ENCODE data around the gene TNRC18. TPM values are rescaled to one million over a fixed set of nuclear protein-coding genes. Genes with fewer than 3 reads are reported as not detected.

Gene TNRC18
- polyA plus RNA-seq, 1 donor from 2014 or later, result 23.6 TPM

- Histone ChIP-seq H3F3A (ENCODE audit: insufficient read depth, low read length, poor library complexity, severe bottlenecking) (peaks cover 3% of the 10 kb centered on the region), H3K9me3 (ENCODE audit: low read length) (no peaks in the 10 kb centered on the region), H2AFZ (ENCODE audit: low read depth, low read length) (no peak overlapping the region), H3K27me3 (ENCODE audit: insufficient read depth, low read depth, low read length) (no peaks in the 10 kb centered on the region), H3K9ac (ENCODE audit: low read length) (peak overlapping the region; percentile 100), H3K27ac (ENCODE audit: low read length) (peak overlapping the region; percentile 100), H3K79me2 (replicated peaks; ENCODE audit: insufficient read depth, low read length) (peaks cover 90% of the 10 kb centered on the region), H3K4me3 (ENCODE audit: low read length) (peak overlapping the region; percentile 100), H3K4me2 (ENCODE audit: low read length) (peak overlapping the region; percentile 59), H4K20me1 (ENCODE audit: insufficient read depth) (peaks cover 6% of the 10 kb centered on the region), H3K9me2 (ENCODE audit: insufficient read depth, low read length) (no peaks in the 10 kb centered on the region), H3K36me3 (ENCODE audit: insufficient read depth, low read length) (no peaks in the 10 kb centered on the region)
- TF ChIP-seq MXI1 (conservative IDR thresholded peaks at IDR 0.05; ENCODE audit: poor library complexity, severe bottlenecking) (no peak), EZH2 (IDR thresholded peaks at IDR 0.05; ENCODE audit: borderline replicate concordance, insufficient read depth, low read length, poor library complexity, severe bottlenecking) (no peak), TAF1 (IDR thresholded peaks at IDR 0.05; ENCODE audit: low read depth) (no peak), EP300 (conservative IDR thresholded peaks at IDR 0.05; ENCODE audit: poor library complexity, severe bottlenecking) (no peak), RAD21 (conservative IDR thresholded peaks at IDR 0.05) (no peak), POLR2AphosphoS5 (IDR thresholded peaks at IDR 0.05) (no peak), REST (IDR thresholded peaks at IDR 0.05; ENCODE audit: borderline replicate concordance) (no peak), CTCF (IDR thresholded peaks at IDR 0.05; ENCODE audit: poor library complexity, severe bottlenecking) (no peak), SMC3 (conservative IDR thresholded peaks at IDR 0.05; ENCODE audit: poor library complexity) (no peak)
These were observed 1.3 kb upstream of the TNRC18 start for GRCh38 chr7:5424749-5425506.

DNA sequence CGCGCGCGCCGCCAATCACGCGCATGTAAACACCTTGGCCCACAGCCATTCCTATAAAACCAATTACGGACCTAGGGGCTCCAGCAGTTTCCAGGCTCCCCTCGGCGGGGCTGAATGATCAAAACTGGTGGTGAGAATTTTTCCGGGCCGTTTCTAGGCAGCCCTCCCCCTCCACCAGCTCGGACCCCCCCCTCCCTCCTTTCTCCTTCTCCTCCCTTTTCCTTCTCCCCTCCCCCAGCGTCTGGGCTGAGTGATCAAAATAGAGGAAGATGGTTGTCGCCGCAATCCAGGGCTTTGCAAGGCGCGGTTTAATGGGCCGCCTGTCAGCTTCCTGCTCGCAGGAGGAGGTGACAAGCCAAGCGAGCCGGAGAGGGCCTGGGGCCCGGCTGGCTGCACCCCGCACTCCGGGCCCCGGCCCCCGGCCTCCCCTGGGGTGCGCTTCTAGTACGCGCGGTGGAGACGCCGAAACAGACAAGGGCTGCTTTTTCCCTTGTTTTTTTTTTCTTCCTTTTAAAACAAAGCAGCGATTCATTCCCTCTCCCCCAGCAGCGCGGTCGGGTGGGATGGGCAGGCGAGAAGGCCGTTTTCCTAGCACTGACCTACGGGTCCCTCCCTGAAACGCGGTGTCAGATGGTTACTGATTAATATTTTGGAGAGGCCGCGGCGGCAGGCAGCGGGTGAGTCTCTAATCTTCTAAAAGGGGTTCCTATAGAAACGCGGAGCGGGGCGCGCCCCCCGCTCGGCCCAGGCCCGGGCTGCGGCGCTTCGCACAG is 528 bp upstream of the TNRC18 start:
- Histone ChIP-seq H3K9me2 (ENCODE audit: insufficient read depth, low read length) (no peaks in the 10 kb centered on the region), H3K27me3 (ENCODE audit: insufficient read depth, low read depth, low read length) (no peaks in the 10 kb centered on the region), H3K9me3 (ENCODE audit: low read length) (no peaks in the 10 kb centered on the region), H4K20me1 (ENCODE audit: insufficient read depth) (peaks cover 6% of the 10 kb centered on the region), H2AFZ (ENCODE audit: low read depth, low read length) (no peak overlapping the region), H3K36me3 (ENCODE audit: insufficient read depth, low read length) (no peaks in the 10 kb centered on the region), H3F3A (ENCODE audit: insufficient read depth, low read length, poor library complexity, severe bottlenecking) (peaks cover 3% of the 10 kb centered on the region), H3K27ac (ENCODE audit: low read length) (peak overlapping the region; percentile 100), H3K79me2 (replicated peaks; ENCODE audit: insufficient read depth, low read length) (peaks cover 90% of the 10 kb centered on the region), H3K9ac (ENCODE audit: low read length) (peak overlapping the region; percentile 100), H3K4me2 (ENCODE audit: low read length) (peak overlapping the region; percentile 59), H3K4me3 (ENCODE audit: low read length) (peak overlapping the region; percentile 100)
- peak; percentile 34 for TF ChIP-seq MXI1 (conservative IDR thresholded peaks at IDR 0.05; ENCODE audit: poor library complexity, severe bottlenecking)
- TF ChIP-seq EZH2 (IDR thresholded peaks at IDR 0.05; ENCODE audit: borderline replicate concordance, insufficient read depth, low read length, poor library complexity, severe bottlenecking), result no peak
- no peak for TF ChIP-seq CTCF (IDR thresholded peaks at IDR 0.05; ENCODE audit: poor library complexity, severe bottlenecking)
- TF ChIP-seq RAD21 (conservative IDR thresholded peaks at IDR 0.05), result peak; percentile 39
- peak; percentile 95 for TF ChIP-seq POLR2AphosphoS5 (IDR thresholded peaks at IDR 0.05)
- TF ChIP-seq TAF1 (IDR thresholded peaks at IDR 0.05; ENCODE audit: low read depth), result peak; percentile 91
- peak; percentile 83 for TF ChIP-seq REST (IDR thresholded peaks at IDR 0.05; ENCODE audit: borderline replicate concordance)
- TF ChIP-seq SMC3 (conservative IDR thresholded peaks at IDR 0.05; ENCODE audit: poor library complexity), result peak; percentile 40
- peak; percentile 81 for TF ChIP-seq EP300 (conservative IDR thresholded peaks at IDR 0.05; ENCODE audit: poor library complexity, severe bottlenecking)
